ENCODE results near the gene TLR10. TPM values are rescaled to one million over a fixed set of nuclear protein-coding genes. Genes with fewer than 3 reads are reported as not detected.

The TLR10 gene
- total RNA-seq, 1 experiment from 2014 or later, result not detected

- Histone ChIP-seq H3K4me1 (ENCODE audit: insufficient read depth, low read length) (peaks cover 9% of the 10 kb centered on the region), H2AFZ (ENCODE audit: low read length) (no peak overlapping the region), H3K27ac (ENCODE audit: low read length) (no peak overlapping the region), H3F3A (ENCODE audit: low read length, unreplicated experiment) (no peaks in the 10 kb centered on the region), H3K79me2 (ENCODE audit: low read length) (no peaks in the 10 kb centered on the region), H3K4me3 (ENCODE audit: low read length) (no peak overlapping the region), H3K27me3 (ENCODE audit: low read length) (no peaks in the 10 kb centered on the region), H3K9me2 (replicated peaks; ENCODE audit: low read length) (no peaks in the 10 kb centered on the region), H4K20me1 (ENCODE audit: low read length) (no peaks in the 10 kb centered on the region), H3K9me3 (ENCODE audit: low read length) (no peaks in the 10 kb centered on the region), H3K4me2 (ENCODE audit: low read length) (no peak overlapping the region), H3K9ac (ENCODE audit: low read length) (no peak overlapping the region), H3K36me3 (ENCODE audit: low read depth, low read length) (no peaks in the 10 kb centered on the region)
- ATAC-seq (no peak), DNase-seq (peak; percentile 7)
- ChIA-PET CTCF (interaction anchor here (0.6 to 1.2 kb wide), 2 partner anchors 20 to 622 kb away, joined by 3 to 6 read pairs; partner anchors contain the start of gene TLR10), POLR2A (ENCODE audit: unreplicated experiment) (no interaction called here)
- intact Hi-C loops (cut with micrococcal nuclease), result no loop called here
- no TSS peak for BruUV-seq (replicated peaks)
- no peak for TF ChIP-seq CTCF (conservative IDR thresholded peaks at IDR 0.05; ENCODE audit: low read depth, low read length)
- TF ChIP-seq EZH2 (IDR thresholded peaks at IDR 0.05; ENCODE audit: low read length, unreplicated experiment), result no peak
- no peak for TF ChIP-seq EZH2phosphoT487 (IDR thresholded peaks at IDR 0.05; ENCODE audit: borderline replicate concordance, low read length)
Measured at GRCh38 chr4:38802561-38803355, 20.0 kb upstream of the TLR10 start.

- CTCF ChIA-PET, result no interaction called here
- intact Hi-C loops (cut with micrococcal nuclease), result no loop called here
- H3K9me2 ChIP-seq (replicated peaks; ENCODE audit: low read length), result no peaks in the 10 kb centered on the region
- no peaks in the 10 kb centered on the region for H3F3A ChIP-seq (ENCODE audit: low read length, unreplicated experiment)
- DNase-seq (no peak), ATAC-seq (no peak)
- H3K9me3 ChIP-seq (ENCODE audit: low read length), result no peaks in the 10 kb centered on the region
- H3K4me3 ChIP-seq (ENCODE audit: low read length), result no peak overlapping the region
- no peaks in the 10 kb centered on the region for H3K27me3 ChIP-seq (ENCODE audit: low read length)
- no peak for TF ChIP-seq EZH2phosphoT487 (IDR thresholded peaks at IDR 0.05; ENCODE audit: borderline replicate concordance, low read length)
- TF ChIP-seq CTCF (conservative IDR thresholded peaks at IDR 0.05; ENCODE audit: low read depth, low read length), result no peak
- no peak overlapping the region for H3K27ac ChIP-seq (ENCODE audit: low read length)
- no peaks in the 10 kb centered on the region for H4K20me1 ChIP-seq (ENCODE audit: low read length)
- H3K79me2 ChIP-seq (ENCODE audit: low read length), result no peaks in the 10 kb centered on the region
- no peak overlapping the region for H3K9ac ChIP-seq (ENCODE audit: low read length)
- H3K4me1 ChIP-seq (ENCODE audit: insufficient read depth, low read length), result peaks cover 9% of the 10 kb centered on the region
- no peak overlapping the region for H3K4me2 ChIP-seq (ENCODE audit: low read length)
- POLR2A ChIA-PET (ENCODE audit: unreplicated experiment), result no interaction called here
- no peaks in the 10 kb centered on the region for H3K36me3 ChIP-seq (ENCODE audit: low read depth, low read length)
- H2AFZ ChIP-seq (ENCODE audit: low read length), result no peak overlapping the region
- no TSS peak for BruUV-seq (replicated peaks)
Measured at GRCh38 chr4:38800961-38801450, 18.2 kb upstream of the TLR10 start.

- Histone ChIP-seq H3K27ac (ENCODE audit: low read length) (no peak overlapping the region), H3K9me2 (replicated peaks; ENCODE audit: low read length) (no peaks in the 10 kb centered on the region), H3K9me3 (ENCODE audit: low read length) (no peaks in the 10 kb centered on the region), H3K4me1 (ENCODE audit: insufficient read depth, low read length) (peaks cover 9% of the 10 kb centered on the region), H3K4me3 (ENCODE audit: low read length) (no peak overlapping the region), H3K36me3 (ENCODE audit: low read depth, low read length) (no peaks in the 10 kb centered on the region), H3K9ac (ENCODE audit: low read length) (no peak overlapping the region), H3F3A (ENCODE audit: low read length, unreplicated experiment) (no peaks in the 10 kb centered on the region), H4K20me1 (ENCODE audit: low read length) (no peaks in the 10 kb centered on the region), H2AFZ (ENCODE audit: low read length) (no peak overlapping the region), H3K79me2 (ENCODE audit: low read length) (no peaks in the 10 kb centered on the region), H3K27me3 (ENCODE audit: low read length) (no peaks in the 10 kb centered on the region), H3K4me2 (ENCODE audit: low read length) (no peak overlapping the region)
- DNase-seq (no peak), ATAC-seq (no peak)
- TF ChIP-seq EZH2phosphoT487 (IDR thresholded peaks at IDR 0.05; ENCODE audit: borderline replicate concordance, low read length) (no peak), CTCF (conservative IDR thresholded peaks at IDR 0.05; ENCODE audit: low read depth, low read length) (no peak), EZH2 (IDR thresholded peaks at IDR 0.05; ENCODE audit: low read length, unreplicated experiment) (no peak)
- no TSS peak for BruUV-seq (replicated peaks)
- POLR2A ChIA-PET (ENCODE audit: unreplicated experiment), result no interaction called here
- intact Hi-C loops (cut with micrococcal nuclease), result no loop called here
- CTCF ChIA-PET, result no interaction called here
Measured at GRCh38 chr4:38800366-38800765, 17.6 kb upstream of the TLR10 start.

Measured in PC-3 (cell line).